Mucosa of rectum (tissue), 2 donors: ENCODE measurements around the gene TMEM161A.

Experiments used
- H3K27ac ChIP-seq, 2 donors: one replicate each; pipeline ENCODE4 v1.7.0; 2013; ENCODE audit warnings: inconsistent platforms in 2 of 2, low read depth in 2 of 2, low read length in 2 of 2
- H3K27me3 ChIP-seq, 2 donors: one replicate each; pipeline ENCODE4 v1.7.0; 2013; ENCODE audit warnings: low read length in 2 of 2; ENCODE audit not compliant: control insufficient read depth in 2 of 2, insufficient read depth in 2 of 2
- H3K36me3 ChIP-seq, 2 donors: one replicate each; pipeline ENCODE4 v1.7.0; 2013; ENCODE audit warnings: low read length in 2 of 2; ENCODE audit not compliant: control insufficient read depth in 2 of 2, insufficient read depth in 2 of 2
- H3K4me1 ChIP-seq, 2 donors: one replicate each; pipeline ENCODE4 v1.7.0; 2013; ENCODE audit warnings: low read length in 2 of 2, mild to moderate bottlenecking in 1 of 2; ENCODE audit not compliant: control insufficient read depth in 2 of 2, insufficient read depth in 2 of 2
- H3K4me3 ChIP-seq, 2 donors: one replicate each; pipeline ENCODE4 v1.7.0; 2013; ENCODE audit warnings: low read length in 2 of 2
- H3K9ac ChIP-seq, 2 donors: one replicate each; pipeline ENCODE4 v1.7.0; 2013; ENCODE audit warnings: low read length in 2 of 2, low read depth in 1 of 2, mild to moderate bottlenecking in 1 of 2
- H3K9me3 ChIP-seq, 2 donors: one replicate each; pipeline ENCODE4 v1.7.0; 2013; ENCODE audit warnings: low read length in 2 of 2; ENCODE audit not compliant: control insufficient read depth in 2 of 2
- donor health status: healthy.
- donor health status: Normal muscosa, but diverticular disease.

Gene TMEM161A

DNA sequence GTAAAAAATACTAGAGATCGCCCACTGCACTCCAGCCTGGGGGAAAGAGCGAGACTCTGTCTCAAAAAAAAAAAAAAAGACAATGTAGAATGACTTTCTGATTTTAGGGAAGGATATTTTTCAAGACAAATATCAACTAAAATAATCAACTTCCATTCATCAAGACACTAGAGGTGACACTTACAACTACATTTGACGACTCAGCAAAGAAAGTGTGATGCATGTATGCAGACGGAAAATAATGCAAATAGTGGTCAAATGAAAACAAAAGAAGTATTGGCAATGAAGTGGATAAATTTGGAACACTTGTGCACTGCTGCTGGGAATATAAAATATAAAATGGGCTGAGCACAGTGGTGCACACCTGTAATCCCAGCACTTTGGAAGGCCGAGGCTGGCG, 12.2 kb downstream of the TMEM161A start:
- no peak overlapping the region for H3K9ac ChIP-seq
- H3K4me1 ChIP-seq, result no peaks in the 10 kb centered on the region
- H3K9me3 ChIP-seq, result no peaks in the 10 kb centered on the region
- H3K27ac ChIP-seq, result no peak overlapping the region
- H3K36me3 ChIP-seq, result peaks cover 0 to 4% of the 10 kb centered on the region in 2 donors
- H3K4me3 ChIP-seq, result no peak overlapping the region
- no peaks in the 10 kb centered on the region for H3K27me3 ChIP-seq

DNA sequence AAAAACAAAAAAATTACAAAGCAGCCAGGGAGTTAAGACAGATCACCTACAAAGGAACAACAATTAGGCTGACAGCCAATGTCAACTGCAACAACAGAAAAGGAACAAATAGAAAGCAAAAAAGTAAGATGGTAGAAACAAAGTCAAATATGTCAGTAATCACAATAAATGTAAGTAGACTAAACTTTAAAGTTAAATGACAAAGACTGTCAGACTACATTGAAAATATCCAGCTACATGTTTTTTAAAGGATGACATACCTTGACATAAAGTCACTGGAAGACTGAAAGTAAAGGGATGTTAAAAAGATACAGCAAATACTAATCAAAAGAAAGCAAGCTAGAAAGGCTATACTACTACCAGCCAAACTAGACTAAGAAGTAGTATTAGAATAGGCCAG, 14.9 kb downstream of the TMEM161A start:
- no peak overlapping the region for H3K4me3 ChIP-seq
- H3K9me3 ChIP-seq, result no peaks in the 10 kb centered on the region
- H3K36me3 ChIP-seq, result peaks cover 0 to 4% of the 10 kb centered on the region in 2 donors
- H3K4me1 ChIP-seq, result no peaks in the 10 kb centered on the region
- H3K27me3 ChIP-seq, result no peaks in the 10 kb centered on the region
- H3K9ac ChIP-seq, result no peak overlapping the region
- no peak overlapping the region for H3K27ac ChIP-seq

DNA sequence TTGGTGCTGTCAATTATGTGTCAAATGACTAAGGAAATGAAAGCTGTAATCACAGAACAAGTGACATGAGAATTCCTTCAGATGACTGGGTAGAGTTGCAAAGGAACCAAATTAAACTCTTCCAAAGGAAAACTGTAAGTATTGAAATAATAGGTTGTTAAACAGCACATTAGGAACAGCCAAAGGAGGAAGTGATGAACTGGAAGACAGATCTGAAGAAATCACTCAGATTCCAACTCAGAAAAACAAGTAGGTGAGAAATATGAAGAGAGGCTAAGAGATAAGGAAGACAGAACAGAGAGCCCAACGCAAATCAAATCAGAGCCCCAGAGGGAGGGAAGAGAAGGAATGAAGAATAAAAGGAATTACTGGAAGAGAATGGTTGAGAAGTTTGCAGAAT, 15.4 kb downstream of the TMEM161A start:
- Histone ChIP-seq H3K9ac (no peak overlapping the region), H3K27me3 (no peaks in the 10 kb centered on the region), H3K36me3 (peaks cover 0 to 4% of the 10 kb centered on the region in 2 donors), H3K27ac (no peak overlapping the region), H3K4me3 (no peak overlapping the region), H3K4me1 (no peaks in the 10 kb centered on the region), H3K9me3 (no peaks in the 10 kb centered on the region)

DNA sequence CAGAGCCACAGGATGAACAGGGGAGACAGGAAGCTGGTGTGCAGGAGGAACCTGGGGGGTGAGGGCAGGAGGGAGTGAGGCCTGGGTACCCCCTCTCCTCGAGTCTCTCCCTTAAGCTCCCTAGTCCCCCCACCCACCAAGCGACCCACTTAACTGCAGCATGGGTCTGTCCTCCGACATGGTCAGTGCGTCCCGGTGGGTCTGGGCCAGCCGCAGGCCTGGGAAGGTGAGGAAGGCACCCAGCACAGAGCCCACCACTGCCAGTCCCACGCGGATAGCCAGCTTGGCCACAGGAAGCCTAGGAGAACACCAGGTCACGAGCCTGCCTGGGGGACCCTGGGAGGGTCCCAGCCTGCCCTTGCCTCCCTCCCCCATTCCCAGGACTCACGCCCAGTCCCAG, 16.9 kb downstream of the TMEM161A start:
- Histone ChIP-seq H3K36me3 (peaks cover 0 to 4% of the 10 kb centered on the region in 2 donors), H3K27me3 (no peaks in the 10 kb centered on the region), H3K4me3 (no peak overlapping the region), H3K9ac (no peak overlapping the region), H3K9me3 (no peaks in the 10 kb centered on the region), H3K4me1 (no peaks in the 10 kb centered on the region), H3K27ac (no peak overlapping the region)

DNA sequence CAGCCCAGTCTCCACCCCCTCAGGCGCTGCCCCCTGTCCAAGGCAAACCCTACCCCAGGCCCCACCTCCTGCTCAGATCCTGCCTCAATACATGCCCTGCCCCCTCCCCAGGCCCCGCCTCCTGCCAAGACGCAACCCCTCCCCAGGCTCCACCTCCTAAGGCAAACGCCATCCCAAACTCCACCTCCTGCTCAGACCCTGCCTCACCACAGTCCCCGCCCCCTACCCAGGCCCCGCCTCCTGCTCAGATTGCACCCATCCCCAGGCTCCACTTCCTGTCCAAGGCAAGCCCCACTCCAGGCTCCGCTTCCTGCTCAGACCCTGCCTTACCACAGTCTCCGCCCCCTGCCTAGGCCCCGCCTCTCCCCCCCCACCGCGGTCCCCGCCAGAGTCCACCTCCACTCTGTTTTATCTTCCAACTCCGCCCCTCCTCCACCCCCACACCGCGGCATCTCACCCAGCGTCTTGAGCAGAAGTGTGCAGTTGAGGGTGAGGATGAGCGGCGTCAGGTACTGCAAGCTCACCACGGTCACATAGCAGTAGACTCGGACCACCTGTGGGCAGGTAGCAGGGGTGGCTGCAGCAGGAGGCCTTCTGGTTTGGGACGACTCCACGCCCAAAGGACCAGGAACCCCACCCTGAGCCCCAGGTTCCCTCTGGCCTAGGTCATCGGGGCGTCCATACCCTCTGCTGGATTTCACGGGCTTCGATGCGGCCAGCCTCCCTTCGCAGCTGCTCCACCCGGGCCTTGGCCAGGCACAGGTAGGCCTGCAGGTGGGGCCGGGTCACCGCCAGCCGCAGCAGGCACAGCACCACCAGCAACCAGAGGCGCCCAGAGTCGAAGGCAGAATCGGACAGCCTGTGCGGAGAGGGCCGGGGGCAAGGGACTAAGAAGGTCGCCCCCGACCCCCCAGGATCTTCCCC, 17.7 kb downstream of the TMEM161A start:
- Histone ChIP-seq H3K36me3 (peaks cover 0 to 4% of the 10 kb centered on the region in 2 donors), H3K4me3 (peak overlapping the region; percentile 38 to 56), H3K9ac (no peak overlapping the region), H3K4me1 (no peaks in the 10 kb centered on the region), H3K27me3 (no peaks in the 10 kb centered on the region), H3K27ac (no peak overlapping the region), H3K9me3 (no peaks in the 10 kb centered on the region)

DNA sequence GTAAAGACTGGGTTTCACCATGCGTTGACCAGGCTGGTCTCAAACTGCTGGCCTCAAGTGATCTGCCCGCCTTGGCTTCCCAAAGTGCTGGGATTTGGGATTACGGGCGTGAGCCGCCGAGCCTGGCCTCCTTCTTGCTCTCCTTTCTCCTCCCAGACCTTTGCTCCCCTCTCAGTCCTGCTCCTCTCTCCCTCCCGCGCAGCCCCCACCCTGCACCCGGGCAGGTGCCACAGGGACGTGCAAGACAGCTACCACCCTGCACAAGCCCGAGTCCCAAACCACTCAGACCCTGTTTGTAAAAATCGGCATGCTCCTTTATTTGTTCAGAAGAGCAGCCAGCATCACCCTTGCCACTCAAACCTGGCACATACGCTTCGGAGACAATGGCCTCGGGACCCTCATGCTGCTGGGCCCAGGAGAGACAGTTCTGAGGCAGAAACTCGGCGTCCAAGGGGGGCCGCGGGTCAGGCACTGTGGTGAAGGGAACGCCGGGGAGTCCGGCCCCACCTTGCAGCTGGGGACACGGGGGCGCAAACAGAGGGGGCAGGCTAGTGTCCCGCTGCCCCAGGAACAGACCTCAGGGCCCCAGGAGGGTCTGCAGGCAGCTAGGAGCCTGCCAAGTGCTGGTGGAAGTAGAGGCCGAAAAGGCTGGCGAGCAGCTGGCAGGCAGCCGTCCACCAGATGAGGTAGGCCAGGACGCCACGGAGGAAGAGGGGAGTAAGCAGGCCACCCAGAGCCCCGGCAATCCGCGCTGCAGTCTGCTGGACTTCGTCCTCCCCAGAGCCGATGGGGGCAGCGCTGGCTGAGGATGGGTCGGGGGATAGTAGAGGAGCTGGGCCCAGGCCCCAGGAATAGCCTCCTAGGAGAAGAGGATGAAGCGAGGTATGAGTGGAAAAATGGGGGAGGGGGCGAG, 18.7 kb downstream of the TMEM161A start:
- H3K27me3 ChIP-seq, result no peaks in the 10 kb centered on the region
- peaks cover 0 to 4% of the 10 kb centered on the region in 2 donors for H3K36me3 ChIP-seq
- no peak overlapping the region for H3K9ac ChIP-seq
- no peaks in the 10 kb centered on the region for H3K9me3 ChIP-seq
- H3K4me1 ChIP-seq, result no peaks in the 10 kb centered on the region
- H3K27ac ChIP-seq, result no peak overlapping the region
- no peak overlapping the region for H3K4me3 ChIP-seq

DNA sequence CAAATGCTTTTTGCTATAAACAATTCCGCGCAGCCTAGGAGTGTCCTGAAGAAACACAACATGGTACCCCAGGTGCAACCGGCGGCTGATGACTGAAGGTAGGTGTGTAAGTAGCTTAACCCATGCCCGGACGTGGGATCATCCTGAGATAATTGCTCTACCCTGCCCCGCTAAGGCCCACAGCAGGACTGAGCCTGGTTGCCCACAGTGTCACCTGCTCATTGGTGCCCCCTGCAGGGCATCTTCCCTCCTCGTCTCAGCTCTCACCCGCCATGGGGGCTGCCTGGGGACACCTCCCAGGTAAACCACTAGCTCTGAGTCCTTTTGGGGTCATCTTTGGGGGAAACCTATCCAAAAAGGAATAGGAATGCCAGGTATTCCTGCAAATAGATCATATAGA, 22.3 kb downstream of the TMEM161A start:
- H3K36me3 ChIP-seq, result no peaks in the 10 kb centered on the region
- H3K4me3 ChIP-seq, result no peak overlapping the region
- H3K9ac ChIP-seq, result no peak overlapping the region
- no peaks in the 10 kb centered on the region for H3K4me1 ChIP-seq
- no peak overlapping the region for H3K27ac ChIP-seq
- H3K9me3 ChIP-seq, result no peaks in the 10 kb centered on the region
- H3K27me3 ChIP-seq, result no peaks in the 10 kb centered on the region

DNA sequence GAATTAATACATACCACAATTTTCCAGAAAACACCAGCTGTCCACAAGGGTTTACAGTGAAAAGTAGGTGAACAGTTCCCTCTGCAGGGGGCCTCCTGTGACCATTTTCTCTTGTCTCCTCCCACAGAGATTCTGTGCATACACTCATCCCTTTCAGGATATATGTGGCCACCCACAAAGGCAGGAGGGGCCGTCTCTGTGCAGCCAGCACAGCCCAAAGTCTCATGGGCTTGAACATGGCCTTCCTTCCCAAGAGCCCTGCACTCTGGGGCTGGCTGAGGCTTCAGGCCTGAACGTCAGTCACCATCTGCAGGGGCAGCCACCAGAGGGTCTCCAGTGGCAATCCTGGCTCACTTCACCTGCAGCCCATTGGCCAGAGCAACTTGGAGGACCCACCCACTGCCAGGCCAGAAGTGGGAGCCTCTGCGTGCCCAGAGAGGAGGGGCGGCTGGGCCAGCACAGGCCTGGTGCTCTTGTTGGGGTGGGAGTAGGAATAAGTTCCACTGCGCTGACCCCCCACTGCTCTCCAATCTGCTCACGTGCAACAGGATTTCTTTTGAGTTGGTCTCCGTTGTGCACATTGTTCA, 25.1 kb downstream of the TMEM161A start:
- no peaks in the 10 kb centered on the region for H3K9me3 ChIP-seq
- H3K4me3 ChIP-seq, result no peak overlapping the region
- no peak overlapping the region for H3K9ac ChIP-seq
- H3K27me3 ChIP-seq, result no peaks in the 10 kb centered on the region
- H3K4me1 ChIP-seq, result peaks cover 0 to 5% of the 10 kb centered on the region in 2 donors
- no peak overlapping the region for H3K27ac ChIP-seq
- no peaks in the 10 kb centered on the region for H3K36me3 ChIP-seq

DNA sequence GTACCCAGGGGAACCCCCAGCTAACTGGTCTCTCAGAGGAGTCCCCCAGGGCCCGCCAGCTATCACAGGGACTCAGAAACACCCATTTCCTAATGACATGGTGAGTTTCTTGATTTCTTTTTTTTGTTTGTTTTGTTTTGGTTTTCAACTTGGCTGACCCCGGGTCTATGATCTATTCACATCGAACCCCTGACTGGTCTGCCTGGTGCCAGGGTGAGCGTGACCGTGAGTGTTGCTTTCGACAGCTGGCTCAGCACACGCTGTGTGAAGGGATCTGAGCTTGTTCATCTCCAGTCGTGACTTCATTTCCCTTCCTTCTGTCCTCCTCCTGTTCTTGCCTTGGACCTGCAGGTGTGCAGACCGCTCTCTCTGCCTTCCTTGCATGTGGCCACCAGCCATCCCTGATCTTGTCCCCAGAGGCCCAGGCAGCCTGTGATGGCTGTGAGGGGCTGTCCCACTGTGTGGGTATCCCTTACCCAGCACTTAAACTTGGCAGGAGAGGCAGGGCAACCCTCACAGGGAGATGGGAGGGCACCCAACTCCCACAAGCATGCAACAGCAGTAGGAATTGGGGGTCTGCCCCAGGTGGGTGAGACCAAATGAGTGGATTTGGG, 26.2 kb downstream of the TMEM161A start:
- no peaks in the 10 kb centered on the region for H3K9me3 ChIP-seq

More for the DNA sequence above, 26.2 kb downstream of the TMEM161A start:
- Histone ChIP-seq H3K9ac (no peak overlapping the region), H3K27ac (no peak overlapping the region), H3K36me3 (peaks cover 0 to 2% of the 10 kb centered on the region in 2 donors), H3K4me1 (peaks cover 0 to 5% of the 10 kb centered on the region in 2 donors), H3K4me3 (no peak overlapping the region), H3K27me3 (no peaks in the 10 kb centered on the region)
